Natural killer cell (primary cell): ENCODE measurements around the gene IFT20. TPM values are rescaled to one million over a fixed set of nuclear protein-coding genes. Genes with fewer than 3 reads are reported as not detected.

Source experiments
- ATAC-seq, 3 donors: fragments of 150-1000 bp in 2 of 3; fragments of 200-7000 bp in 1 of 3; cut with Tn5 transposase; 1 replicate in 1 of 3; 2 replicates in 2 of 3; pipeline ENCODE4 v1.10.0; 2021; ENCODE audit warnings: mild to moderate bottlenecking in 2 of 3, moderate library complexity in 2 of 3
- DNase-seq, 2 donors: peaks; one replicate each; pipeline versions ENCODE4 v3.0.0 to v3.0.0-alpha.2; 2013 to 2021; ENCODE audit warnings: mixed read lengths in 1 of 2
- H3K27ac ChIP-seq: one replicate; pipeline ENCODE4 v1.5.1; 2013; ENCODE audit warnings: mild to moderate bottlenecking, low read length
- H3K27me3 ChIP-seq: one replicate; pipeline ENCODE4 v1.6.1; 2013; ENCODE audit warnings: low read length; ENCODE audit not compliant: control insufficient read depth, insufficient read depth
- H3K36me3 ChIP-seq: one replicate; pipeline ENCODE4 v1.6.1; 2013; ENCODE audit warnings: low read length; ENCODE audit not compliant: control insufficient read depth, insufficient read depth
- H3K4me1 ChIP-seq: one replicate; pipeline ENCODE4 v1.6.1; 2013; ENCODE audit warnings: low read length; ENCODE audit not compliant: control insufficient read depth, insufficient read depth
- H3K4me3 ChIP-seq: one replicate; pipeline ENCODE4 v1.5.1; 2013; ENCODE audit warnings: low read length
- H3K9me3 ChIP-seq: one replicate; pipeline ENCODE4 v1.6.1; 2013; ENCODE audit warnings: low read length; ENCODE audit not compliant: control insufficient read depth, insufficient read depth
- H3K27ac Mint-ChIP-seq, 2 donors: one replicate each; pipeline ENCODE4 v1.8.0; 2022; ENCODE audit warnings: mild to moderate bottlenecking in 2 of 2, mixed read lengths in 2 of 2, moderate library complexity in 1 of 2
- H3K27me3 Mint-ChIP-seq, 2 donors: one replicate each; pipeline ENCODE4 v1.8.0; 2022; ENCODE audit warnings: low read depth in 2 of 2, mixed read lengths in 2 of 2
- H3K36me3 Mint-ChIP-seq: one replicate; pipeline ENCODE4 v1.8.0; 2022; ENCODE audit warnings: mixed read lengths
- H3K4me1 Mint-ChIP-seq, 2 donors: one replicate each; pipeline ENCODE4 v1.8.0; 2022; ENCODE audit warnings: mixed read lengths in 2 of 2
- H3K4me3 Mint-ChIP-seq: one replicate; pipeline ENCODE4 v1.8.0; 2022; ENCODE audit warnings: mild to moderate bottlenecking, moderate library complexity, mixed read lengths
- H3K9me3 Mint-ChIP-seq, 2 donors: one replicate each; pipeline ENCODE4 v1.8.0; 2022; ENCODE audit warnings: mixed read lengths in 2 of 2
- CTCF ChIP-seq: fragments of 200-600 bp; IDR thresholded peaks from one replicate; pipeline ENCODE4 v1.8.0; 2022; ENCODE audit warnings: antibody characterized with exemption
- WGBS: methylation state at CpG from one replicate; pipeline ENCODE4 v1.1.7; 2013; ENCODE audit warnings: missing lambda C conversion rate; ENCODE audit not compliant: insufficient coverage; 5-methylcytosine and 5-hydroxymethylcytosine counted together
- intact Hi-C: fragments of 100-400 bp; cut with micrococcal nuclease; formaldehyde crosslinking; loops from one replicate; pipeline ENCODE4 v1.14.2; 2022
- total RNA-seq, 4 donors: library from RNA; stranded (reverse); fragments of 120-200 nt in 1 of 4; gene quantifications; one replicate each; pipeline versions ENCODE4 v1.2.3 to v1.2.4, GENCODE V29; 2013 to 2022

IFT20 gene
- 100 to 1,000 TPM in 1 of 3 donors, 10 to 100 TPM in 2; 50.0 to 109 (median 68.6) TPM for total RNA-seq
- 53.2 TPM for total RNA-seq (2013)

DNA sequence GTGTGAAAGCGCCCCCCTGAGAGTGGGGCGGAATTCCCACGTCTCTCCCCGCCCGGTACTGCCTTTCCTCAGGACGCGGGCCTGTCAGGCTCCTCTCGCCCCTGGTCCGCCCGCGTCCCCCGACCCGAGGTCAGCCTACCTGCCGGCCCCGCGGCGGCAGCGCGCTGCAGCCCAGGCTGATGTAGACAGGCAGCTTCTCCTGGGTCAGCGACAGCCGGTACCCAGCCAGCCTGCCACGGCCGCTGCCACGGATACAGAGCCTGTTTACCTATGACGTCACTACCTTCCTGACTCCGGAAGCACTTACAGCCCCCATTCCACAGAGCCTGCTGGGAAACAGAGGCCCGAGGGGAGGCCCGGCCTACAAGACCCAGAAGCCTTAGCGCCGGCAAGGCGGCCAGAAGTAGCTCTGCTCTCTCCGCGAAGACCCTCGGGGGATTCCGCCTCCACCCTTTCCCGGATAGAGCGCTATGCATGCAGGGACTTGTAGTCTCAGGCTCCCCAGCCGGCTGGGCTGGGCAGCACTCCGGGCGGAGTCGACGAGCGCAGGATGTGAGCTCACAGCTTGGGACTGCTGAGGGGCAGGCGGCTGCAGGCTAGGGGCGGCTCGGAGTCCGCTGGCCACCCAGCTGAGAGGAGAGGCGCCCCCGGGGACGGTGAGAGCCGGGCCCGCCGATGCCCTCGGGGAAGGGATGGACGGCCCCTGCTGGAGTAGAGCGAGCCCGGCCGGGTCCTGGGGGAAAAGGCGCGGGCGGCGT is at the start of gene IFT20, which contains the start of gene TNFAIP1:
IFT20 (minus strand) TSS at position 272 of the 758 bp plus-strand sequence. CDS start 3,487 bp downstream, outside the sequence.
TNFAIP1 (plus strand) TSS at position 561 of the 758 bp plus-strand sequence. CDS start 3,761 bp downstream, outside the sequence.
- ATAC-seq: peak; percentile 94 to 99 (median 94)
- no peaks in the 10 kb centered on the region for H3K9me3 ChIP-seq
- H3K27ac Mint-ChIP-seq: peak within 1 kb of the TSS; percentile 94 to 100
- DNase-seq: peak; percentile 92 to 99
- peaks cover 20% of the 10 kb centered on the region for H3K4me1 ChIP-seq
- H3K9me3 Mint-ChIP-seq: no peaks in the 10 kb centered on the region
- intact Hi-C loops: loop anchor here (1.0 to 10.0 kb wide), 3 partner anchors 16 to 379 kb away; partner anchors contain the start of genes POLDIP2, PROCA1, RAB34 and RPL23A
- peak within 1 kb of the TSS; percentile 90 for H3K27ac ChIP-seq
- peaks cover 25 to 49% of the 10 kb centered on the region in 2 donors for H3K4me1 Mint-ChIP-seq
- WGBS: under 1% methylated on average over 62 of the region's 62 CpGs
- no peaks in the 10 kb centered on the region for H3K27me3 ChIP-seq
- peak within 1 kb of the TSS; percentile 99 for H3K4me3 Mint-ChIP-seq
- H3K36me3 Mint-ChIP-seq: no peaks in the 10 kb centered on the region
- H3K36me3 ChIP-seq: peaks cover 19% of the 10 kb centered on the region
- no peak for TF ChIP-seq CTCF
- no peaks in the 10 kb centered on the region for H3K27me3 Mint-ChIP-seq
- H3K4me3 ChIP-seq: peak within 1 kb of the TSS; percentile 74

DNA sequence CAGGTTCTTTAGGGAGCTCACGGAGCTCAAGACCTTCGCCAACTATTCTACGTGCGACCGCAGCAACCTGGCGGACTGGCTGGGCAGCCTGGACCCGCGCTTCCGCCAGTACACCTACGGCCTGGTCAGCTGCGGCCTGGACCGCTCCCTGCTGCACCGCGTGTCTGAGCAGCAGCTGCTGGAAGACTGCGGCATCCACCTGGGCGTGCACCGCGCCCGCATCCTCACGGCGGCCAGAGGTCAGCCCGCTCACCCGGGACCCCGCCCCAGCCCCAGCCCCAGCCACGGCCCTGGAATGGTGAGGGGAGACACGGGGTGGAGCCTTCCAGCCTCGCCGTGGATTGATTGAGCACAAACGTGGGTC is 49.7 kb upstream of the IFT20 start:
- H3K4me3 ChIP-seq: peak overlapping the region; percentile 58
- H3K9me3 Mint-ChIP-seq: no peaks in the 10 kb centered on the region
- peak in 1 of 2 donors; percentile 16 for DNase-seq
- peak overlapping the region in 1 of 2 donors; percentile 73 for H3K27ac Mint-ChIP-seq
- no peak for TF ChIP-seq CTCF
- no peaks in the 10 kb centered on the region for H3K27me3 ChIP-seq
- no peaks in the 10 kb centered on the region for H3K9me3 ChIP-seq
- H3K4me1 ChIP-seq: peaks cover 24% of the 10 kb centered on the region
- peaks cover 0 to 8% of the 10 kb centered on the region in 2 donors for H3K27me3 Mint-ChIP-seq
- peaks cover 7 to 39% of the 10 kb centered on the region in 2 donors for H3K4me1 Mint-ChIP-seq
- peaks cover 3% of the 10 kb centered on the region for H3K36me3 Mint-ChIP-seq
- WGBS: 8% methylated on average over 29 of the region's 29 CpGs
- H3K4me3 Mint-ChIP-seq: peak overlapping the region; percentile 83
- peaks cover 15% of the 10 kb centered on the region for H3K36me3 ChIP-seq
- H3K27ac ChIP-seq: no peak overlapping the region
- ATAC-seq: peak in 2 of 3 donors; percentile 14 to 23
- intact Hi-C loops: no loop called here

DNA sequence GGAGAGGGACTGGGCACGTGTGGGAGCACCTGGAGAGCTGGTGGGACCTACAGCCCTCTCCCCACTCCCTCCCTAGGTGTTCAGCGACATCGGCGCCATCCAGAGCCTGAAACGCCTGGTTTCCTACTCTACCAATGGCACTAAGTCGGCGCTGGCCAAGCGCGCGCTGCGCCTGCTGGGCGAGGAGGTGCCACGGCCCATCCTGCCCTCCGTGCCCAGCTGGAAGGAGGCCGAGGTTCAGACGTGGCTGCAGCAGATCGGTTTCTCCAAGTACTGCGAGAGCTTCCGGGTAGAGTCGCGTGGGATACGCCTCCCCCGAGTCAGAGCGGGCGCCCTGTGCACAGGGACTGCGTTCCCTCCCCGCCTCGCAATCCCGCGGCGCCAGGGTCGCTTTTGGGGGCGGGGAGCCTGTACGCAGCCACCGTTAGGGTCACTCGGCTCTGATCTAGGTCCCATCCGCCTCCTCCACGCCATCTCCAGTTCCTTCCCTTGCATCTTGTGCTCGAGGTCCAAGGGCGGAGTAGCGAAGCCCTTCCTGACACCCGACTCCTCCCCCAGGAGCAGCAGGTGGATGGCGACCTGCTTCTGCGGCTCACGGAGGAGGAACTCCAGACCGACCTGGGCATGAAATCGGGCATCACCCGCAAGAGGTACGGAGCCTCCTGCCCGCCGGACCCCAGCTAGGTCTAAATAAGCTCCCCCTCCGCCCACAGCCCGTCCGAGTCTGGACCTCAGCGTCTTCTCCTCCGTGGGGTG is 49.2 kb upstream of the IFT20 start:
- Mint-ChIP-seq H3K36me3 (no peaks in the 10 kb centered on the region), H3K4me1 (peaks cover 7 to 39% of the 10 kb centered on the region in 2 donors), H3K27ac (peak overlapping the region in 1 of 2 donors; percentile 73), H3K27me3 (peaks cover 0 to 8% of the 10 kb centered on the region in 2 donors), H3K9me3 (no peaks in the 10 kb centered on the region), H3K4me3 (peak overlapping the region; percentile 83)
- WGBS: 3% methylated on average over 56 of the region's 56 CpGs
- no peak for TF ChIP-seq CTCF
- Histone ChIP-seq H3K4me1 (peaks cover 24% of the 10 kb centered on the region), H3K27me3 (no peaks in the 10 kb centered on the region), H3K9me3 (no peaks in the 10 kb centered on the region), H3K27ac (peak overlapping the region; percentile 12), H3K4me3 (peak overlapping the region; percentile 58), H3K36me3 (peaks cover 10% of the 10 kb centered on the region)
- ATAC-seq: peak; percentile 91 to 96 (median 94)
- DNase-seq: peak; percentile 47 to 75
- intact Hi-C loops: no loop called here
